Measurements from ENCODE around the gene CNPY1. TPM values are rescaled to one million over a fixed set of nuclear protein-coding genes. Genes with fewer than 3 reads are reported as not detected.

The CNPY1 gene
- total RNA-seq, 4 donors from 2014 or later: not detected

- H3K27me3 ChIP-seq: peaks cover 0 to 100% (median 6%) of the 10 kb centered on the region in 4 donors
- DNase-seq (ENCODE audit: extremely low spot score): no peak
- whole genome bisulfite sequencing: 44% methylated on average over 13 of the region's 13 CpGs
- H3K9me3 ChIP-seq: no peaks in the 10 kb centered on the region
- H3K4me3 ChIP-seq: no peak overlapping the region
- no peaks in the 10 kb centered on the region for H3K36me3 ChIP-seq
- TF ChIP-seq, protein P1, sequence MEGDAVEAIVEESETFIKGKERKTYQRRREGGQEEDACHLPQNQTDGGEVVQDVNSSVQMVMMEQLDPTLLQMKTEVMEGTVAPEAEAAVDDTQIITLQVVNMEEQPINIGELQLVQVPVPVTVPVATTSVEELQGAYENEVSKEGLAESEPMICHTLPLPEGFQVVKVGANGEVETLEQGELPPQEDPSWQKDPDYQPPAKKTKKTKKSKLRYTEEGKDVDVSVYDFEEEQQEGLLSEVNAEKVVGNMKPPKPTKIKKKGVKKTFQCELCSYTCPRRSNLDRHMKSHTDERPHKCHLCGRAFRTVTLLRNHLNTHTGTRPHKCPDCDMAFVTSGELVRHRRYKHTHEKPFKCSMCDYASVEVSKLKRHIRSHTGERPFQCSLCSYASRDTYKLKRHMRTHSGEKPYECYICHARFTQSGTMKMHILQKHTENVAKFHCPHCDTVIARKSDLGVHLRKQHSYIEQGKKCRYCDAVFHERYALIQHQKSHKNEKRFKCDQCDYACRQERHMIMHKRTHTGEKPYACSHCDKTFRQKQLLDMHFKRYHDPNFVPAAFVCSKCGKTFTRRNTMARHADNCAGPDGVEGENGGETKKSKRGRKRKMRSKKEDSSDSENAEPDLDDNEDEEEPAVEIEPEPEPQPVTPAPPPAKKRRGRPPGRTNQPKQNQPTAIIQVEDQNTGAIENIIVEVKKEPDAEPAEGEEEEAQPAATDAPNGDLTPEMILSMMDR (IDR thresholded peaks at IDR 0.05): no peak
- TF ChIP-seq POLR2AphosphoS5 (IDR thresholded peaks at IDR 0.05): no peak
- TF ChIP-seq POLR2A (IDR thresholded peaks at IDR 0.05; ENCODE audit: low read depth): no peak
- no peak for TF ChIP-seq EP300 (IDR thresholded peaks at IDR 0.05)
- no peaks in the 10 kb centered on the region for H3K4me1 ChIP-seq
- intact Hi-C loops (cut with DNase I): no loop called here
- no peak overlapping the region for H3K27ac ChIP-seq (replicated peaks in 1 of 4)
Observed at GRCh38 chr7:155483245-155483644, 63.1 kb downstream of the CNPY1 start.

DNA sequence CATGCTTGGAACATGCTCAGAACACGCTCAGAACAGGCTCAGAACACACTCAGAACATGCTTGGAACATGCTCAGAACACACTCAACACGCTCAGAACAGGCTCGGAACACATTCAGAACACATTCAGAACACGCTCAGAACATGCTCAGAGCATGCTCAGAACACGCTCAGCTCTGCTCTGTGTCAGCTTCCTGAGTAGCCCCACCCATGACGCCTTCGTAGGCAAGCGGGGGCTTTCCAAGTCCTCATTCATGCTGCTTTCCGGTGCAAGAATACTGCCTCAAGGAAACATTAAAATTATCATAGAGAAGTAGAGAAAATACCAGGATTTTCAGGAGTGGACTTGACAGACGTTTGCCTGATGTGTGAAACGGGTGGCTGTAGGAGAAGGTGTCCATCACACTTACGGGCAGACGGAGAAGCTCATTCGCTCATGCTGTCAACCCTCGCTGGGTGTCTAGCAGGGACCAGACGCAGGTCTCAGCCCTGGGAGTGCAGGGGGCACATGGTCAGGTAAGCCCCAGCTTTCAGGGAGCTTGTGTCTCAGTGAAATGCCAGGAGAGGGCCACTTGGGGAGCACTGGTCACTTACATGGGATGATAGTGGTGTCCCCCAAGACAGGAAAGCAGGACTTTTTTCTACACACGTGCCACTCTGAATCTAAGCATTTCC, 63.7 kb downstream of the CNPY1 start:
- 53% methylated on average over 15 of the region's 17 CpGs for WGBS
- Histone ChIP-seq H3K9me3 (no peaks in the 10 kb centered on the region), H3K36me3 (no peaks in the 10 kb centered on the region), H3K27me3 (peaks cover 0 to 100% (median 6%) of the 10 kb centered on the region in 4 donors), H3K27ac (replicated peaks in 1 of 4) (no peak overlapping the region), H3K4me3 (no peak overlapping the region), H3K4me1 (no peaks in the 10 kb centered on the region)
- intact Hi-C loops (cut with DNase I): no loop called here
- DNase-seq (ENCODE audit: extremely low spot score): no peak
- TF ChIP-seq EP300 (IDR thresholded peaks at IDR 0.05) (no peak), POLR2A (IDR thresholded peaks at IDR 0.05; ENCODE audit: low read depth) (no peak), POLR2AphosphoS5 (IDR thresholded peaks at IDR 0.05) (no peak)
- TF ChIP-seq, protein P1 (IDR thresholded peaks at IDR 0.05): no peak

- 90% methylated on average over 11 of the region's 11 CpGs for WGBS
- no peak overlapping the region for H3K27ac ChIP-seq (replicated peaks in 1 of 4)
- H3K27me3 ChIP-seq: peaks cover 0 to 100% (median 6%) of the 10 kb centered on the region in 4 donors
- no peaks in the 10 kb centered on the region for H3K36me3 ChIP-seq
- TF ChIP-seq EP300 (IDR thresholded peaks at IDR 0.05): no peak
- intact Hi-C loops (cut with DNase I): no loop called here
- no peak overlapping the region for H3K4me3 ChIP-seq
- DNase-seq (ENCODE audit: extremely low spot score): no peak
- H3K4me1 ChIP-seq: no peaks in the 10 kb centered on the region
- H3K9me3 ChIP-seq: no peaks in the 10 kb centered on the region
Observed at GRCh38 chr7:155481764-155482163, 64.6 kb downstream of the CNPY1 start.

GRCh38 chr7:155477476-155477875, 68.9 kb downstream of the CNPY1 start:
- TF ChIP-seq POLR2A (IDR thresholded peaks at IDR 0.05; ENCODE audit: low read depth): no peak
- TF ChIP-seq, protein P1 (IDR thresholded peaks at IDR 0.05): no peak
- no peak for TF ChIP-seq POLR2AphosphoS5 (IDR thresholded peaks at IDR 0.05)
- no peak for TF ChIP-seq EP300 (IDR thresholded peaks at IDR 0.05)
- H3K4me1 ChIP-seq: no peaks in the 10 kb centered on the region
- H3K27ac ChIP-seq (replicated peaks in 1 of 4): no peak overlapping the region
- H3K4me3 ChIP-seq: no peak overlapping the region
- peaks cover 0 to 100% (median 20%) of the 10 kb centered on the region in 4 donors for H3K27me3 ChIP-seq
- peaks cover 0 to 11% (median 3%) of the 10 kb centered on the region in 4 donors for H3K9me3 ChIP-seq
- H3K36me3 ChIP-seq: no peaks in the 10 kb centered on the region
- 67% methylated on average over 4 of the region's 4 CpGs for WGBS
- DNase-seq (ENCODE audit: extremely low spot score): no peak
- intact Hi-C loops (cut with DNase I): no loop called here

DNA sequence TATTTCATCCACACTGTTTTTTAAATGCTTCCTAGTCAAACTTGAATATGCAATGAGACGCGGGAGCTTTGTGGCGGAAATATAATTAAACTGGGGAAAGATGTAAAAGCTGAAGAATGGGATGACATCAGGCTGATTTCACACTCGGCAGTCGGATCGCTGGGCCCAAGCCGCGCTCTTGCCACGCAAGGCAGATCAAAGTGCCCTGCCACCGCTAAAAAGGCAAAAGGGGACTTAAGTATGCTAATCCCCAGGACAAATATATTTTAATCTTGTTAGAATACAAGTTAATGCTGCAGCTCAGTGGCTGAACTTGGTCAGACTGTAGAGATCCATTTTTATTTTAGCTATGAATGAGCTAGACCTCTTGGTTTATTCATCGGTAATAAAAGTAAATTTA, 74.6 kb downstream of the CNPY1 start:
- 16% methylated on average over 11 of the region's 11 CpGs for WGBS
- DNase-seq (ENCODE audit: extremely low spot score): no peak
- intact Hi-C loops (cut with DNase I): no loop called here
- peaks cover 0 to 11% (median 3%) of the 10 kb centered on the region in 4 donors for H3K9me3 ChIP-seq
- H3K27ac ChIP-seq (replicated peaks in 1 of 4): no peak overlapping the region
- TF ChIP-seq, protein P1 (IDR thresholded peaks at IDR 0.05): no peak
- no peak for TF ChIP-seq EP300 (IDR thresholded peaks at IDR 0.05)
- TF ChIP-seq POLR2A (IDR thresholded peaks at IDR 0.05; ENCODE audit: low read depth): no peak
- no peak for TF ChIP-seq POLR2AphosphoS5 (IDR thresholded peaks at IDR 0.05)
- peaks cover 6 to 100% (median 74%) of the 10 kb centered on the region in 4 donors for H3K27me3 ChIP-seq
- H3K4me1 ChIP-seq: peaks cover 17 to 24% (median 20%) of the 10 kb centered on the region in 4 donors
- H3K36me3 ChIP-seq: no peaks in the 10 kb centered on the region
- no peak overlapping the region for H3K4me3 ChIP-seq
